ENCODE results near the gene RNU1-4.
"Not testable (repeated sequence)": the region's sequence is repeated elsewhere in the genome, so short reads cannot be mapped to it uniquely, and the experiment has no call there.

RNU1-4 gene

GRCh38 chr1:16748710-16749109 lies 8.4 kb downstream of the RNU1-4 start:
- H3K36me3 ChIP-seq (ENCODE audit: insufficient read depth); H3K9ac ChIP-seq; H4K20me1 ChIP-seq (ENCODE audit: insufficient read depth); H3K4me1 ChIP-seq (ENCODE audit: low read depth, poor library complexity, severe bottlenecking); H3K27ac ChIP-seq; H3K27me3 ChIP-seq (ENCODE audit: insufficient read depth, low read depth); H3K79me2 ChIP-seq (ENCODE audit: insufficient read depth, low read depth); H3K4me2 ChIP-seq; H3K4me3 ChIP-seq (IDR thresholded peaks at IDR 0.05; ENCODE audit: insufficient read depth, low read depth, low read length); H2AFZ ChIP-seq (ENCODE audit: low read depth): not testable (repeated sequence)

GRCh38 chr1:16749910-16750888 lies 9.9 kb downstream of the RNU1-4 start:
- not testable (repeated sequence) for H2AFZ ChIP-seq (ENCODE audit: low read depth); H3K9ac ChIP-seq; H3K36me3 ChIP-seq (ENCODE audit: insufficient read depth); H3K27me3 ChIP-seq (ENCODE audit: insufficient read depth, low read depth); H3K4me3 ChIP-seq (IDR thresholded peaks at IDR 0.05; ENCODE audit: insufficient read depth, low read depth, low read length); H3K4me2 ChIP-seq; H3K27ac ChIP-seq; H3K79me2 ChIP-seq (ENCODE audit: insufficient read depth, low read depth); H3K4me1 ChIP-seq (ENCODE audit: low read depth, poor library complexity, severe bottlenecking); H4K20me1 ChIP-seq (ENCODE audit: insufficient read depth)

- not testable (repeated sequence) for H3K36me3 ChIP-seq (ENCODE audit: insufficient read depth); H3K4me1 ChIP-seq (ENCODE audit: low read depth, poor library complexity, severe bottlenecking); H2AFZ ChIP-seq (ENCODE audit: low read depth)
Measured at GRCh38 chr1:16752770-16753169, 12.5 kb downstream of the RNU1-4 start.

GRCh38 chr1:16755385-16755784 lies 15.1 kb downstream of the RNU1-4 start:
- not testable (repeated sequence) for H3K27me3 ChIP-seq (ENCODE audit: insufficient read depth, low read depth); H4K20me1 ChIP-seq (ENCODE audit: insufficient read depth); H3K36me3 ChIP-seq (ENCODE audit: insufficient read depth); H3K4me3 ChIP-seq (IDR thresholded peaks at IDR 0.05; ENCODE audit: insufficient read depth, low read depth, low read length); H2AFZ ChIP-seq (ENCODE audit: low read depth); H3K4me1 ChIP-seq (ENCODE audit: low read depth, poor library complexity, severe bottlenecking); H3K27ac ChIP-seq; H3K9ac ChIP-seq; H3K79me2 ChIP-seq (ENCODE audit: insufficient read depth, low read depth); H3K4me2 ChIP-seq

More at GRCh38 chr1:16752770-16753169, 12.5 kb downstream of the RNU1-4 start:
- not testable (repeated sequence) for H3K27me3 ChIP-seq (ENCODE audit: insufficient read depth, low read depth); H4K20me1 ChIP-seq (ENCODE audit: insufficient read depth); H3K4me3 ChIP-seq (IDR thresholded peaks at IDR 0.05; ENCODE audit: insufficient read depth, low read depth, low read length); H3K79me2 ChIP-seq (ENCODE audit: insufficient read depth, low read depth); H3K4me2 ChIP-seq; H3K9ac ChIP-seq; H3K27ac ChIP-seq

GRCh38 chr1:16755932-16756331 lies 15.6 kb downstream of the RNU1-4 start:
- H4K20me1 ChIP-seq (ENCODE audit: insufficient read depth); H3K79me2 ChIP-seq (ENCODE audit: insufficient read depth, low read depth); H3K27me3 ChIP-seq (ENCODE audit: insufficient read depth, low read depth); H3K9ac ChIP-seq; H3K4me1 ChIP-seq (ENCODE audit: low read depth, poor library complexity, severe bottlenecking); H3K4me3 ChIP-seq (IDR thresholded peaks at IDR 0.05; ENCODE audit: insufficient read depth, low read depth, low read length); H3K36me3 ChIP-seq (ENCODE audit: insufficient read depth); H2AFZ ChIP-seq (ENCODE audit: low read depth); H3K27ac ChIP-seq; H3K4me2 ChIP-seq: not testable (repeated sequence)

GRCh38 chr1:16757574-16757973 lies 17.3 kb downstream of the RNU1-4 start:
- not testable (repeated sequence) for H3K4me2 ChIP-seq; H3K27ac ChIP-seq; H3K9ac ChIP-seq; H4K20me1 ChIP-seq (ENCODE audit: insufficient read depth); H3K4me1 ChIP-seq (ENCODE audit: low read depth, poor library complexity, severe bottlenecking); H2AFZ ChIP-seq (ENCODE audit: low read depth); H3K36me3 ChIP-seq (ENCODE audit: insufficient read depth); H3K27me3 ChIP-seq (ENCODE audit: insufficient read depth, low read depth); H3K4me3 ChIP-seq (IDR thresholded peaks at IDR 0.05; ENCODE audit: insufficient read depth, low read depth, low read length); H3K79me2 ChIP-seq (ENCODE audit: insufficient read depth, low read depth)

GRCh38 chr1:16758060-16758459 lies 17.7 kb downstream of the RNU1-4 start:
- H3K4me1 ChIP-seq (ENCODE audit: low read depth, poor library complexity, severe bottlenecking); H3K4me2 ChIP-seq; H3K4me3 ChIP-seq (IDR thresholded peaks at IDR 0.05; ENCODE audit: insufficient read depth, low read depth, low read length); H4K20me1 ChIP-seq (ENCODE audit: insufficient read depth); H3K27me3 ChIP-seq (ENCODE audit: insufficient read depth, low read depth); H3K9ac ChIP-seq; H3K36me3 ChIP-seq (ENCODE audit: insufficient read depth); H3K79me2 ChIP-seq (ENCODE audit: insufficient read depth, low read depth); H2AFZ ChIP-seq (ENCODE audit: low read depth); H3K27ac ChIP-seq: not testable (repeated sequence)

GRCh38 chr1:16759041-16759493 lies 18.8 kb downstream of the RNU1-4 start:
- not testable (repeated sequence) for H3K4me3 ChIP-seq (IDR thresholded peaks at IDR 0.05; ENCODE audit: insufficient read depth, low read depth, low read length); H3K4me1 ChIP-seq (ENCODE audit: low read depth, poor library complexity, severe bottlenecking); H3K79me2 ChIP-seq (ENCODE audit: insufficient read depth, low read depth); H3K27me3 ChIP-seq (ENCODE audit: insufficient read depth, low read depth); H3K27ac ChIP-seq; H2AFZ ChIP-seq (ENCODE audit: low read depth); H3K4me2 ChIP-seq; H4K20me1 ChIP-seq (ENCODE audit: insufficient read depth); H3K9ac ChIP-seq; H3K36me3 ChIP-seq (ENCODE audit: insufficient read depth)

- not testable (repeated sequence) for H3K4me3 ChIP-seq (IDR thresholded peaks at IDR 0.05; ENCODE audit: insufficient read depth, low read depth, low read length); H2AFZ ChIP-seq (ENCODE audit: low read depth); H3K9ac ChIP-seq; H4K20me1 ChIP-seq (ENCODE audit: insufficient read depth); H3K79me2 ChIP-seq (ENCODE audit: insufficient read depth, low read depth); H3K27ac ChIP-seq; H3K27me3 ChIP-seq (ENCODE audit: insufficient read depth, low read depth); H3K36me3 ChIP-seq (ENCODE audit: insufficient read depth); H3K4me2 ChIP-seq; H3K4me1 ChIP-seq (ENCODE audit: low read depth, poor library complexity, severe bottlenecking)
Measured at GRCh38 chr1:16759650-16760455, 19.5 kb downstream of the RNU1-4 start.

- H3K27me3 ChIP-seq (ENCODE audit: insufficient read depth, low read depth) = peaks cover 14% of the 10 kb centered on the region
- not testable (repeated sequence) for H4K20me1 ChIP-seq (ENCODE audit: insufficient read depth); H3K36me3 ChIP-seq (ENCODE audit: insufficient read depth); H3K79me2 ChIP-seq (ENCODE audit: insufficient read depth, low read depth); H3K9ac ChIP-seq; H2AFZ ChIP-seq (ENCODE audit: low read depth); H3K27ac ChIP-seq; H3K4me1 ChIP-seq (ENCODE audit: low read depth, poor library complexity, severe bottlenecking); H3K4me2 ChIP-seq; H3K4me3 ChIP-seq (IDR thresholded peaks at IDR 0.05; ENCODE audit: insufficient read depth, low read depth, low read length)
Measured at GRCh38 chr1:16760456-16760765, 20.1 kb downstream of the RNU1-4 start.
